Ascending aorta (tissue), 2 donors: Measurements from ENCODE around the gene MYO1A. TPM values are rescaled to one million over a fixed set of nuclear protein-coding genes. Genes with fewer than 3 reads are reported as not detected.

Experiments used
- DNase-seq, 2 donors: peaks; one replicate each; pipeline ENCODE4 v3.0.0-alpha.2; 2019; ENCODE audit warnings: low spot score in 2 of 2
- H3K27ac ChIP-seq, 2 donors: fragments of 200-600 bp; sonication (generic); one replicate each; pipeline ENCODE4 v1.5.1; 2016 to 2017; ENCODE audit warnings: mild to moderate bottlenecking in 1 of 2
- H3K27me3 ChIP-seq: fragments of 200-600 bp; sonication (generic); one replicate; pipeline ENCODE4 v1.5.1; 2017
- H3K36me3 ChIP-seq, 2 donors: fragments of 200-600 bp; sonication (generic); one replicate each; pipeline ENCODE4 v1.5.1; 2016
- H3K4me1 ChIP-seq, 2 donors: fragments of 200-600 bp; sonication (generic); one replicate each; pipeline ENCODE4 v1.5.1; 2016 to 2017; ENCODE audit warnings: mild to moderate bottlenecking in 1 of 2
- H3K4me3 ChIP-seq, 2 donors: fragments of 200-600 bp; sonication (generic); one replicate each; pipeline ENCODE4 v1.5.1; 2016 to 2017; ENCODE audit warnings: mild to moderate bottlenecking in 1 of 2
- H3K9me3 ChIP-seq, 2 donors: fragments of 200-600 bp; sonication (generic); one replicate each; pipeline ENCODE4 v1.5.1; 2016
- CTCF ChIP-seq, 3 experiments: fragments of 200-600 bp in 2 of 3; fragments of 450-650 bp in 1 of 3; sonication (generic) in 2 of 3; IDR thresholded peaks; one replicate each; pipeline ENCODE4 v1.5.1; 2016 to 2019; ENCODE audit warnings: antibody characterized with exemption in 3 of 3, mild to moderate bottlenecking in 1 of 3, moderate library complexity in 1 of 3
- intact Hi-C: fragments of 100-400 bp; cut with DNase I; formaldehyde crosslinking; loops from one replicate; pipeline ENCODE4 v1.15.1; 2023
- total RNA-seq: library from RNA; depleted of rRNA; stranded (reverse); fragments of >200 nt; gene quantifications from one replicate; pipeline ENCODE4 v1.1.0, GENCODE V29; 2016

Gene MYO1A
- total RNA-seq, 1 donor from 2014 or later, result not detected

- Histone ChIP-seq H3K27ac (no peak overlapping the region), H3K4me1 (no peaks in the 10 kb centered on the region), H3K9me3 (no peaks in the 10 kb centered on the region), H3K4me3 (no peak overlapping the region), H3K36me3 (no peaks in the 10 kb centered on the region), H3K27me3 (no peaks in the 10 kb centered on the region)
- intact Hi-C loops, result no loop called here
- DNase-seq, result no peak
- no peak for TF ChIP-seq CTCF (IDR thresholded peaks at IDR 0.05)
Measured at GRCh38 chr12:57039016-57039798, 10.7 kb downstream of the MYO1A start.

GRCh38 chr12:57037264-57037663 lies 12.7 kb downstream of the MYO1A start:
- DNase-seq, result no peak
- no peak overlapping the region for H3K27ac ChIP-seq
- no peak for TF ChIP-seq CTCF (IDR thresholded peaks at IDR 0.05)

GRCh38 chr12:57033431-57033830 lies 16.5 kb downstream of the MYO1A start:
- DNase-seq, result no peak
- Histone ChIP-seq H3K27me3 (no peaks in the 10 kb centered on the region), H3K4me3 (no peak overlapping the region), H3K27ac (no peak overlapping the region), H3K36me3 (no peaks in the 10 kb centered on the region), H3K9me3 (no peaks in the 10 kb centered on the region), H3K4me1 (no peaks in the 10 kb centered on the region)
- TF ChIP-seq CTCF (IDR thresholded peaks at IDR 0.05), result no peak
- intact Hi-C loops, result no loop called here

More at GRCh38 chr12:57037264-57037663, 12.7 kb downstream of the MYO1A start:
- H3K27me3 ChIP-seq, result no peaks in the 10 kb centered on the region
- intact Hi-C loops, result no loop called here
- no peak overlapping the region for H3K4me3 ChIP-seq
- H3K36me3 ChIP-seq, result no peaks in the 10 kb centered on the region
- H3K9me3 ChIP-seq, result no peaks in the 10 kb centered on the region
- no peaks in the 10 kb centered on the region for H3K4me1 ChIP-seq

GRCh38 chr12:57031789-57032188 lies 18.1 kb downstream of the MYO1A start:
- no peaks in the 10 kb centered on the region for H3K9me3 ChIP-seq
- TF ChIP-seq CTCF (IDR thresholded peaks at IDR 0.05), result no peak
- no peak for DNase-seq
- H3K36me3 ChIP-seq, result no peaks in the 10 kb centered on the region
- intact Hi-C loops, result no loop called here
- no peaks in the 10 kb centered on the region for H3K27me3 ChIP-seq
- H3K4me3 ChIP-seq, result no peak overlapping the region
- no peak overlapping the region for H3K27ac ChIP-seq
- H3K4me1 ChIP-seq, result no peaks in the 10 kb centered on the region

GRCh38 chr12:57031138-57031725 lies 18.7 kb downstream of the MYO1A start:
- Histone ChIP-seq H3K27ac (no peak overlapping the region), H3K4me1 (no peaks in the 10 kb centered on the region), H3K27me3 (no peaks in the 10 kb centered on the region), H3K36me3 (no peaks in the 10 kb centered on the region), H3K9me3 (no peaks in the 10 kb centered on the region), H3K4me3 (no peak overlapping the region)
- DNase-seq, result no peak
- no peak for TF ChIP-seq CTCF (IDR thresholded peaks at IDR 0.05)
- intact Hi-C loops, result no loop called here
